ENCODE results near the gene LRWD1. TPM values are rescaled to one million over a fixed set of nuclear protein-coding genes. Genes with fewer than 3 reads are reported as not detected.

The LRWD1 gene
- total RNA-seq (2014; rRNA removed; shearing (Covaris generic)): 49.3 and 55.6 TPM in 2 replicates
- 31.7 and 33.5 TPM in 2 replicates for polyA plus RNA-seq (2015; cell fraction: cytosol; rRNA removed)
- 45.9 and 51.3 TPM in 2 replicates for polyA plus RNA-seq (2015; cell fraction: nucleus; rRNA removed)

- peak; percentile 89 for DNase-seq (ENCODE audit: low read depth)
Observed at GRCh38 chr7:102464577-102465280, at the start of gene LRWD1, which contains the start of gene ALKBH4. LRWD1 (plus strand) TSS chr7:102464984; CDS start chr7:102465081, 97 bp downstream. ALKBH4 (minus strand) TSS chr7:102464863; CDS start chr7:102464836, 27 bp downstream.

GRCh38 chr7:102415685-102416225 lies 49.0 kb upstream of the LRWD1 start:
- DNase-seq (ENCODE audit: low read depth): no peak

GRCh38 chr7:102416406-102416805 lies 48.4 kb upstream of the LRWD1 start:
- DNase-seq (ENCODE audit: low read depth): no peak

- DNase-seq (ENCODE audit: low read depth): no peak
Observed at GRCh38 chr7:102417105-102417504, 47.7 kb upstream of the LRWD1 start.

- DNase-seq (ENCODE audit: low read depth): no peak
Observed at GRCh38 chr7:102418592-102418991, 46.2 kb upstream of the LRWD1 start.

- no peak for DNase-seq (ENCODE audit: low read depth)
Observed at GRCh38 chr7:102421706-102422240, 43.0 kb upstream of the LRWD1 start.

- DNase-seq (ENCODE audit: low read depth): no peak
Observed at GRCh38 chr7:102424129-102424551, 40.6 kb upstream of the LRWD1 start.

GRCh38 chr7:102424787-102425218 lies 40.0 kb upstream of the LRWD1 start:
- DNase-seq (ENCODE audit: low read depth): no peak

GRCh38 chr7:102425639-102426267 lies 39.0 kb upstream of the LRWD1 start:
- DNase-seq (ENCODE audit: low read depth): no peak

- DNase-seq (ENCODE audit: low read depth): no peak
Observed at GRCh38 chr7:102426268-102427018, 38.3 kb upstream of the LRWD1 start.

GRCh38 chr7:102427019-102427405 lies 37.8 kb upstream of the LRWD1 start:
- DNase-seq (ENCODE audit: low read depth): no peak

- no peak for DNase-seq (ENCODE audit: low read depth)
Observed at GRCh38 chr7:102429141-102429899, 35.5 kb upstream of the LRWD1 start.

- no peak for DNase-seq (ENCODE audit: low read depth)
Observed at GRCh38 chr7:102431617-102432298, 33.0 kb upstream of the LRWD1 start.

- no peak for DNase-seq (ENCODE audit: low read depth)
Observed at GRCh38 chr7:102432442-102433218, 32.2 kb upstream of the LRWD1 start.

GRCh38 chr7:102433219-102434038 lies 31.4 kb upstream of the LRWD1 start, which contains the start of gene ORAI2:
ORAI2 (plus strand) TSS chr7:102433575; CDS start chr7:102438957, 5,382 bp downstream.
- DNase-seq (ENCODE audit: low read depth): peak; percentile 13

GRCh38 chr7:102434039-102434486 lies 30.7 kb upstream of the LRWD1 start:
- DNase-seq (ENCODE audit: low read depth): peak; percentile 37

- no peak for DNase-seq (ENCODE audit: low read depth)
Observed at GRCh38 chr7:102436118-102436517, 28.7 kb upstream of the LRWD1 start.
